HG02763 (cell line): ENCODE measurements around the gene JAG1.

ENCODE experiments used
- ATAC-seq: cut with Tn5 transposase; IDR thresholded peaks from one replicate; pipeline ENCODE4 v1.9.1; 2021; ENCODE audit warnings: mild to moderate bottlenecking, moderate library complexity; ENCODE audit not compliant: unreplicated experiment

The JAG1 gene

DNA sequence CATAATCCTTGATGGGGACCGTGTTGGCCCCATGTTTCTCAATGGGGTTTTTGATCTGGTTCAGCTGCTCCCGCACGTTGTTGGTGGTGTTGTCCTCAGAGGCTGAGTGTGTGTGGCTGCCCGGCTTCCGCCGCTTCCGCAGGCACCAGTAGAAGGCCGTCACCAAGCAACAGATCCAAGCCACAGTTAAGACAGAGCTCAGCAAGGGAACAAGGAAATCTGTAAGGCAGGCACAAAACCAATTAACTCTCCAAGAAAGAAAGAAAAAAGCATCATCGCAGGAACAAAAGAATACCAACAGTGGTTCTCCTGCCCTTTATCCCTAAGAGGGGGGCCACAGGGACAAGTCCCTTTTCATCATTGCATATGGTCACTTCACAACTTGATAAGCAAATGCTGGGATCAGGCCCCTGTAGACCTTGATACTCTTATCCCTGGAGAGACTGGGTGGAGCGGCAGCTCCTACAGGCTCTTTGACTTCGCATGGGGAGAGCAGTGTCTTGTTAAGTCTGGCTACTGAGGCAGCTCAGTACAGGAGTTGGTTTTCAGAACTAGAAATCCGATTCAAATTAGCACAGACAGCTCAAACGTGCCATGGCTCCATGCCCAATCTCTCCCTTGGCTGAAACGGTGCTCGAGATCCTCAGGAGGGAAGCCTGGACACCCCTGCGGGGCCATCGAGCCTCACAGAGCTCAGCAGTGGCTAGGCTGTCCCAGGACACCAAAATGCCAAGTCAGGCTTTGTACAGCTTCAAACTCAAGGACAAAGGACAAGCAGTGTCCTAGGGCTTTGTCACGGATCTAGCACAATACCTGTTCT lies 33.9 kb downstream of the JAG1 start:
- no peak for ATAC-seq

DNA sequence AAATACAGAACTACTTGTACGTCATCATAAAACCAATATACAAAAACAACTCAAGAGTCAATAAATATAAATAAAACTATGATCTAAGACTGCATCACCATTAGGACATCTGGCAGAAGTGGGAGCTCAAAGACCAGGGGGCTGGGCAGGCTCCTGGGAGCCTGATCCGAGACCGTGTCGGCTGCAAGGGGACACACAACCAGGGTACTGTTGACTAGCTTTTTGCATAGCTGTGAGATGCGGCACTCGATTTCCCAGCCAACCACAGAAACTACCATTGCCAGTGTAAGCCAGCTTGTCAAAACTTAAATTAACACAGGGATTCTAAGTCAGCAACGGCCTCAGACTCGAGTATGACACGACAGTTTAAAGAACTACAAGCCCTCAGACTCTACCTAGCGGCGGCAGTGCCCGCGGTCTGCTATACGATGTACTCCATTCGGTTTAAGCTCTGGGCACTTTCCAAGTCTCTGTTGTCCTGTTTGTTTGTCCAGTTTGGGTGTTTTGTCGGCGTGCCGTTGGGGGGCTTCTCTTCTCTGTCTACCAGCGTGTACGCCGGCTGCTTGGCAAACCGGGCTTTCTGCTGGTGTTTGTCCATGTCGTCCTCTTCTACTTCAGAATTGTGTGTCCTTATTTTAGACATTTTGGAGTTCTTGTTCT lies 34.6 kb downstream of the JAG1 start:
- no peak for ATAC-seq

DNA sequence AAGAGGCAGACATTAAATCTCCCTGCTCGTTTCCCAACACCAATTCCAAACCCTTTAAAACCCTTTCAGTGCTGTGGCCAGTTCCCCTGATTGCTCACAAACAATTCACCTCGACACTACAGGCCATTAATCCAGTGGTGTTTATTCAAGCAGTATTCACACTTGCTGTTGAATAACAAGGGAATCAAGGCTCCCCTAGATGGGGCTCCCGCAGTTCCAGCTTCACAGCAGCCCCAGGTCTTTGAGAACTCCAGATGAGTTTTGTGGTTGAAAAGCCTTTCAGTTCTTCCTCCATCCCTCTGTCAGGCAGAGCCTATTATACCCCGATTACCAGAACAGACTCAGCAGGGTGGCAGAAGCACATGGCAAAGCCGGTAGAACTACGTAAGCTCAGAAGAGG lies 36.2 kb downstream of the JAG1 start:
- no peak for ATAC-seq

DNA sequence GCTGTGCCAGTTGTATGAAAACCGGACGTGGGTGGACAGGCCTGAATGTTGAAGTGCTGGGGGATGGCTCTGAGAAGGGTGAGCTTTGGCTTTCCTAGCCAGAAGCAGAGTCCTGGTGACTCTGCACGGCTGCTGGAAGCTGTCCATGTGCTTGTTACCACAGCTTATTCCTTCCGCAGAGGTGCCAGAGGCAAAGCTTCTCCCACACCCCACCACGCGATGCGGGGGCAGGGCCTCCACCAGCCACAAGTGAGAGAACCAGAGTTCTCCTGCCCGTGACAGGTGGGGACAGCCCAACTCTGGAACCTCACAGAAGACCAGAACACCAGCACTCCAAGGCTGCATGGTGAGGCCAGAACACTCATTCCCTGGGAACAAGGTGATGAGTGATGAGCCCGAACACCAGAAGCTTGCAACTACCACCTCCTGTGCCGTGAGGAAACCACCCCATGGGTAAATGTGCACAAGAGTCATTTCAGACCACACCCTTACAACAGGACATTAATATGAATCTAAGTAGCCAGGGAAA lies 36.7 kb downstream of the JAG1 start:
- no peak for ATAC-seq

DNA sequence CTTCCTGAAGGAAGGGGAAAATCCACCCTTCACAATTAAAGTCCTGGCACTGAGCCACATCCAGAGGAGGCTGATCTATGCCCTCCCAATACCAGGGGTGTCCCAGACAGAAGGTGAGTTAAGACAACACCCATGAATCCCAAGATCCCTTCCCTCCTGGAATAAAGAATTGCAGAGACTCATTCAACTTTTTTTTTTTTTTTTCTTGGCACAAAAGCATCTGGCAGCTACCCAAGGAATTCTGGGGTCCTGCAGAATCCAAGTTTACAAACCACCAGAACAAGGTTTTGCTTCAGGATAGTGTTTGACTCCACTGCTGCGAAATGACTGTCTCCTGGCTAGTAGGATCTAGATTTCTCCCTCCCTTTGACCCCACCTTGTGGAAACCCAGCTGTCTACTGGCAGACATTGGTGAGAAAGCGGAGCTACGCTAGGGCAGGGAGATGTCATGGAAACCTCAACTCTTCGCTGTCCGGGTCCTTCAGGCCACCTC lies 37.4 kb downstream of the JAG1 start:
- ATAC-seq = no peak

DNA sequence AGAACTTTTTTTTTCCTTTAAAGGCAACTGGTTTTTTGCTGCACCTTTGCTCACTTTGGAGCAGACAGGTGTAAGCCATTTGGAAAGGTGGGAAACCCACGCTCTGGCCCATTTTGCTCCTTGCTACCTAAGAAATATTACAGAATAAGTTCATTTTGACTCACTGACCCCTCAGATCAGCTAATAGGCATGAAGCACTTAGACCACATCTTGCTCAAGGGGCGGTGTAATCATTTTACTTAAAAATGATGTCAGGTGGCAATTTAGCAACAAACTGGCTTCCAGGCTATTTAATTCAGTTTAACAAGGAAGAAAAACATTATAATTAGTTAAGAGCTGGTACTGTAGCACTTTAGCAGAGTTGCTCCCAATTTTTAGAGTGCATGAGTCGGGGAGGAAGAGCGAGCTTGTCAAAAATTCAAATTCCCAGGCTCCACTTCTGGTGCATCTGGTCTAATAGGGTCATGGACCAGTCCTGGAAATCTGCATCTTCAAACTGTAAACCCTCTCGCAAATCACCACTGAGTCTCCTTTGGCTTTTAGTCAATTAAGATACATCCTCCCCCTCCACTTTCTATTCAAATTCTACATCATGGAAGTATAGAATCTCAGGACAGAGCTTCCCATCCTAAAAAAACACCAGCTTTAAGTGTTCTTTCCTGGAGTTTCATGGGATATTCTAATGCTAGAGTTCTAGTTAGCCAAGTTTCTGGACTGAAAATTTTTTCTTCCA lies 38.2 kb downstream of the JAG1 start:
- no peak for ATAC-seq

DNA sequence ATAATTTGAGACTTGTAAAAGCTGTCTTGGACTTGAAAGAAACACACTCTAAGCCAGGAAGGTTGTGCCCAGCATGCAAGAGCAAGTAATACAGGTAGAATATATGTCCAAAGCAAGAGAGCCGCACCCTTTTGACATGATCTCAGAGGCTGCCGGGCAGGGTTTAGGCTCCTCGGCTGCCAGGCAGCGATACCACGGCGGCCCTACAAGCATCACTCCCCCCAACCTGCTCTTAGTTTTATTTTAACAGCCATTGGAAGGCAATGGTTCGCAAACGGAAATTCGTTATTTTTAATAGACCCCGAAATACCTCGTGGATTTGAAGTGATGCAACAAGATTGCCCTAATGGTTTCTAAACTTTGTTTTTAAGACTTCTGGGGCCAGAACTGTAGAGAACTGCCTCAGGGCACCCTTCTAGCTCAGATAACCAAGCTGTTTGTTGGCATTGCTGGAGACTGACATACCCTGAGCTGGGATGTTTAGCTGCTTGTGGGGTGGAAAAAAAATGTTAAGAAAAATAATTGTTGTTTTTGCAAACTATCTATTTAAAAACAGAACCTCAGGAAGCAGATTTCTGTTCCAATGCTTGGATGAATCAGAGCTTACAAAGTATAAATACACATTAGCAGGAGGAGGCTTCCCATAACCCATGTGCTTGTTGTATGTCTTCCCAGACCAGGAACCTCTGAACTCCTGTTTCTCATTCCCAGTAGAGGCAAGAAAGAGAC lies 39.0 kb downstream of the JAG1 start:
- ATAC-seq = no peak

DNA sequence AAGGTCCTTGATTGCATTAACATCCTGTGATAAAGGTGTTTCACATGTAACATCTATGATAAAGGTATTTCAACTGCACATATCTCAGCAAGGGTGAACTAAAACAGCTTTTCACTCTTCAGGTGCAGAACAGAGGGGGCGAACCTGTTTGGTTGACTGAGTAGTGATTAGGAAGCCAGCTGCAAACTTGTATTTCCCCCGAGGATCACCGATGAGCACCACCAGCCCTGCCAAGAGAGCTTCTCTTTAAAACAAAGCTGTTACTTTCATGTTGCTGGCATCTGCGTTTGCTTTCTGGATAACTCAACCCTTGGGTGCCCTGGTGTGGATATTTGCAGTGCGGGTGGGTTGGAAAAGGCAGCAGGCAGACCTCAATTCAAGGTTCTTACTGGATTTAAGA lies 39.6 kb downstream of the JAG1 start:
- ATAC-seq = no peak

DNA sequence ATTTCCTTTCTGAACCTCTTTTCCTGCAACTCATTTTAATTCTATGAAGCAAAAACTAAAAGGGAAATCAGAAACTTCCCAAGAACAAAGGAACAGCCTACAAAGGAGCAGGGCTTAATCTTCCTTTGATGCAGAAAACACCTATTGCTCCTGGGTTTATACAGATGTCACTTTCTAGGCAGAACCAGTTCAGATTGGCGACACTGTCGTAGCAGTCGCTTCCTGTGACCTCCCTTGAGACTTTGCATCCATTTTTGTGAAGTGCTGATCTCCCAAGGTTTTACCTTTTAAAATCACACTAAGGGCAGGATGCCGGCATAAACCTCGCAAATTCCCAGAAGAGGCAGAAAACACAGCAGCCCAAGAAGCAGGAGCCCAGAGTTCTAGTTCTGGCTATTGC lies 40.1 kb downstream of the JAG1 start:
- no peak for ATAC-seq

DNA sequence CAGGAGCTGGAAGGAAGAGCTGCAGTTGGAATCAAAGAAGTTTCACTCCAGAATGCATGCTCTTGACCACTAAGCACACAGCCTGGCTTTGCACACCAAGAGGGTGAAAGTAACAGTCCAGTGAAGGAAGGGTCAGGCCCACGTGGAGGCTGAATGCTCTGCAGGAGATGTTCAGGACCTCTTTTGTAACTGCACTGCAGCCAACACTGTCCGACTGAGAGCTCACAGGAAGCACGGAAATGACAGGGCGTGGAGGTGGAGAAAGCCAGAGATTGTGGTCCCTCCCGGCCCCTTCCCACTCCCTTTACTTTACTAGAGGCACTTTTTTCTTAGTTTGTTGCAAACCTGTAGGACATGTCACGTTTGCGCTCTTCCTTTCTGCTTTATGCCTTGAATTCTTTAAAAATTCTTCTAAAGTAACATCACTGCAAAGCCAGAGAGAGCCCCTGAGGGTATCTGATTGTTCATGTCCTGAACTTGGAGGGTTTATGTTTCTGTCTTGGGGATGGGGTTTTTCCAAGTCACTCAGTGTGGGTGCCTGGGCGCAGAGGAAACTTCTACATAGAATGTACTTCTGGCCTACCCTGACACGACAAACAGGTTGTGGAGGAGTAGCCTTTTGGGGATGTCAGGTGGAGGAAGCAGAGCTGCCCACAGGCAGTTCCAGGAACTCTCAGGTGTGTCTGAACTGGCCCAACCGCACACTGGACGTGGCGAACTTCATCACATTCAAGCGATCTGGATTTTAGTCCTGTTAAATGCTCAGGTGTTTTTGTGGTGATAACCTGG lies 40.9 kb downstream of the JAG1 start:
- ATAC-seq = no peak

DNA sequence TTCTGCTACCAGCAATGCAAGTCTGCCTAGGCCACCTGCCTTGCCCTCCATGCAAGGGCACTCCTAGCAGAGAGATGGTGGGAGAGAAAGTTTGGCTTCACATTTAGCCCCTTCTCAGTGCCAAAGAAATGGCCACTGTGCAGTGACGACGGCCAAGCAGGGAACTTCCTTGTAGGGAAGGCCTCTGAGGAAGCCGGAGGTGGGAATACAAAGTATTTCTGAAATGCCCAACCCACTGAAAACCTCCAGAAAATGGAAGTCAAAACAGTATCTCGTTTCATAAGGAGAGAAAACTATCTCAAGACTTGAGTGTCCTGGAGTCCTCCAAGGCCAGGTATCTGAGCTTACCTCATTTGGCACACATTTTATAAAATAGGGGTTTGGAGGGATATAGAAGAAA lies 42.7 kb downstream of the JAG1 start:
- no peak for ATAC-seq

DNA sequence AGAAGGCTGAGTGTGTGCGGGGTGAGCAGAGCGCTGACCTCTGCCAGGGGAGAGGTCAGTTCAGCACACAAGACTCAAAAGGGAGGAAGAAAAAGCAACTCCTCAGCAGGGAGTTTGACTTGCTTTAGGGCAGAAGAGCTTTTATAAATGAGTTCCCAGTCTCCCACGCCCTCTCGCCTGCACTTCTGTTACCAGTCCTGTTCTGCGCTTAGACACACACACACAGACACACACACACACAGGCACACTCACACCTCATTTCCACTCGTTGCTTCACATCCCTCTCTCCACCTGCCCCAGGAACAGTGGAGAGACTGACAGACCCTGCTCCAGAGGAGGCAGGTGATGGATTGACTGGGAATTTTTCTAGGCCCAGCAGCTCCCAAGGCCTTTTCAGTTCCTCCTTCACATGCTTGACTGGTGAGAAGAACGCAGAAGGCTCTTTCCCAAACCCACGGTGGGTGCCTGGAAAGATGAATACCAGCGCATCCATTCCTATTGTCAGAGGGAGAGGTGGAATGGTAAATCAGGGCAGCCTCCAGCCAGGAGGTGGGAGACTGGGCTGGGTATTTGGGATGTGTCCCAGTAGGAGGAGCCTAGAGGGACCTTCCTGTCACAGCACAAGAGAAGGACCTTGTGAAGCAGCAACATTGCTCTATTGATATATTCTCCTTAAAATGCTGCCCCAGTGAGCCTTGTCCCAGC lies 43.7 kb downstream of the JAG1 start:
- ATAC-seq = no peak

DNA sequence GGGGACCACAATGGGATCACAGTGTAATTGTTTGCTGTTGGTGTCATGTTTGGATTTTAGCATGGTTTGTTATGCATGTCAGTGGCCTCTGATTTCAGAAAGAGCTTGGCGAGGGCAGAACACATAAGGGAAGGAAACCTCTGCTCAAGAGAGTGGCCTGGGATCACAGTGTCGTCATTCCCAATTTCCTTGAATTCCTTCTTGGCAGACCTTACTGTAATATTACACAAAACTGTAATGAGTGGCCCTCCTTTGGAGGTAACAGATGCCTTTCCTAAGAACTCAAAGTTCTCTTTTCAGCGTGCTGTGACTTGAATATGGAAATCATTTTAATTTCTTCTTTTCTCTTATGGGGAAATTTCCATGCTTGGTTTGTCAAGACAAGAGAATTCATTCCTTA lies 46.9 kb downstream of the JAG1 start:
- ATAC-seq = no peak

DNA sequence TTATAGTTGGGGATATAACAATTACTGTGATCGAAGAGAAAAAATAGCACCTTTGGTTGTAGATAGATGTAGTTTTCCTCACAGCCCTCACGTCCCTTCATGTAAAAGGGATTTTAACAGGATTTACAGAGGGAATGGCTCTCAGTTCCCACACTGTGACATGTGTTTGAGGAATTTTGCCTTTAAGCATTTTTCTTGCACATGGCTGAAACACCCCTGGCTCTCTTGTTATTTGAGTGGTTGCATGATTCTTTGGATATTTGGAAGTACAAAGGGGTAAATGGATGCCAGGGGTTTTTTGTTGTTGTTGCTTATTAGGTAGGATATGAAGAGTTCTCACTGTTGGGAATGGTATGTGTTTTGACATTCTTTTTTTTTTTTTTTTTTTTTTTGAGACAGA lies 48.2 kb downstream of the JAG1 start:
- ATAC-seq = no peak

DNA sequence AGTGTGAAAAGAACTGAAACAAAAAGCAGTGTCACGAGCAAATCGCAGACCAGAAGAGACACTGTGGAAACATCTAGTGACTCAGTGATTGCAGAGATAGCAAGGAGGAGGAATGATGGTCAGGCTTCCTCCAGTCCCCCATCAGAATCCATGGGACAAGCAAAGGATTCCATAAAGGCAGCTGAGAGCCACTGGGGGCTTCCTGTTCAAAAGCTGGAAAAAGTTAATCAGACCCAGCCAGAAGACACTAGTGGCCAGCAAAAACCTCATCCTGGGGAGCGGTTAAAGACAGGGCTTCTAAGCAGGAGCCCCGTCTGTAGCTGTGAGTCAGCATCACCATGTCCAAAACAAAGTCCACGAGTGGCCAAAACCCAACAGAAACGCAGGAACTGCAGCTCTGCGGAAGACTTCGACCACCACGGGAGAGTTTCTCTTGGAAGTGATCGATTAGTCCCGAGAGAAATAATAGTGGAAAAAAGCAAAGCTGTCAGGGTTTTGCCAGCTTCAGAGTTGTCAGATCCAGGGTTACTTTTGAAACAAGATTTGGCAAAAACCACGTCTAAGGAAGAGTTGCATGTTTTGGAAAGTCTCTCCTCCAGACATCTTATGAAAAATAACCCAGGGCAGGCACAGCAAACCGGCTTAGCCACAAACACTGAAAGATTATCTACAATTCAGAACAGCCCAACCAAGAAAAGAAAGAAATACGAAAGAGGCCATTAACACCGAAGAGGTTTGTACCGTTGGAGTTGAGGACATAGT lies 51.0 kb downstream of the JAG1 start:
- no peak for ATAC-seq

DNA sequence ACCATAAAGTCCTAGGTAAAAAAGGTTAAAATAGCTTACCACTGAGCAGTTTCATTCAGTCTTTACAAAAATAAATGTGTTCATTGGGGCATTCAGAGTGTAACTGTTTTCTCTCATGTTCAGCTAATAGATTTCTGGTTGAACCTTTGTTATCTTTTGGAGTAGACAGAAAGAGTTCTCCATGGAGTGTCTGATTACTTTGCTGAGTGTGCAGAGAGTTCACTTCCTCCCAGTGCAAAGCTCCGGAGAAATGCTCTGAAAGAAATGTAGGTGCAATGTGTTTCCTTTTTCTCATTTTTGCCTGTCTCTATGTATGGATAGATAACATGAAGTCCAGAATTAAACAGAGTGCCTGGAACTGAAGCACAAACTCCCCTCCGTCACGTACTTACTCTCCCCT lies 52.6 kb downstream of the JAG1 start:
- no peak for ATAC-seq

DNA sequence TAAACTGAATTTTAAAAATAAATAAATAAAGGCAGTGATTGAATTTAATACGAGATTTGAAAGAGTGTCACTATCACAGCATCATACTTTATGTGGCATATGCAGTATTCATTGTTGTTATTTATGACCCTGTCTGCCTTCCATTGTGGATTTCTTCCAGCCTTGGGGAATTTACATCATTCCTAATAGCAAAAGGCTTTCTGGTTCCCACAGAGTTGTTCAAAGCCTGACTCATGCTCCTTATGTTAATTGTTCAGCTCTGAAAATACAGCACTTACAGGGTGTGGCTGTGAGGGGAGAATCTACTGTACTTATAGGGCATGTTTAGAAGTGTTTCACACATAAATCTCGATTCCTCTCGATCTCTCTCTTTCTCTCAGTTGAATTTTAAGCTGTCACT lies 54.4 kb downstream of the JAG1 start:
- no peak for ATAC-seq

DNA sequence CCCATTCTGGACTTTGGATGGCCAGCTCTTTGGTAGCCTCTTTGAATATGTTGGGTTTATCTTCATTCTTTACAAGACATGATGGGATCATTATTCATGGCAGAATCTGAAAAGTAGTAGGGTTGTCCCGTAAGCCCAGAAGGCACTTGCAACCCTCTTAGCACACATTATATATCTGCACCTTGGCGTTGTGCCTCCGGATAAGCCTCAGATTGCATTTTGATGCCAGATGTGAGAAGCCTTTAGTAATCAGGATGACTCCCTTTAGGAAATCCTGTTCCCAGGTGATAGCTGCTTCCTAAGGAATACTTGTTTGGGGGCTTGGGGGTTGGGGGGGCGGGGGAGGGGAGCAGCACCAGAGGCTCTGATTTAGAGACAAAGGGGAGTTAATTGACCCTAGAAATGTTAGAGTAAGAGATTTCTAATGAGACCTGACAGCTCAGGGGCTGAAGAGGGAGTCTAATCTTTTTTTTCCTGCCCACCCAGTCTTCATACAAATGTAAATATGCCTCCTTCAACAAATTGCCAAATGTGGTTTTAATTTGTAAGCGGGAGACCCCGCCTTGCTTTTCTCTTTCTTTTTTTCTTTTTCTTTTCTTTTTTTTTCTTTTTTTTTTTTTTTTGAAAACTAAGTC lies 55.1 kb downstream of the JAG1 start:
- no peak for ATAC-seq
